GM18517 (cell line): ENCODE data around the gene HINFP.

Experiments
- ATAC-seq: cut with Tn5 transposase; IDR thresholded peaks from one replicate; pipeline ENCODE4 v1.9.1; 2021; ENCODE audit warnings: mild to moderate bottlenecking, moderate library complexity; ENCODE audit not compliant: unreplicated experiment

The HINFP gene

GRCh38 chr11:119121008-119121810 is at the start of gene HINFP:
HINFP (plus strand) TSS chr11:119121580; CDS start chr11:119126945, 5,365 bp downstream.
- peak; percentile 87 for ATAC-seq

GRCh38 chr11:119077839-119078238 is 43.5 kb upstream of the HINFP start:
- ATAC-seq: no peak

- no peak for ATAC-seq
These were observed 42.5 kb upstream of the HINFP start for GRCh38 chr11:119078675-119079420.

- no peak for ATAC-seq
These were observed 39.6 kb upstream of the HINFP start for GRCh38 chr11:119081682-119082260.

- ATAC-seq: peak; percentile 80
These were observed 36.5 kb upstream of the HINFP start, which contains the start of gene HMBS for GRCh38 chr11:119084663-119085436. HMBS (plus strand) TSS chr11:119084881; CDS start chr11:119085034, 153 bp downstream.

- ATAC-seq: peak; percentile 27
These were observed 35.9 kb upstream of the HINFP start for GRCh38 chr11:119085437-119085847.

- no peak for ATAC-seq
These were observed 34.3 kb upstream of the HINFP start for GRCh38 chr11:119087123-119087522.

- no peak for ATAC-seq
These were observed 33.6 kb upstream of the HINFP start for GRCh38 chr11:119087747-119088241.

- no peak for ATAC-seq
These were observed 33.0 kb upstream of the HINFP start for GRCh38 chr11:119088406-119088805.

GRCh38 chr11:119089319-119089718 is 32.1 kb upstream of the HINFP start:
- no peak for ATAC-seq

- no peak for ATAC-seq
These were observed 30.2 kb upstream of the HINFP start for GRCh38 chr11:119091178-119091577.

- no peak for ATAC-seq
These were observed 29.2 kb upstream of the HINFP start for GRCh38 chr11:119091966-119092879.

GRCh38 chr11:119092880-119093842 is 28.2 kb upstream of the HINFP start:
- ATAC-seq: no peak

- no peak for ATAC-seq
These were observed 27.2 kb upstream of the HINFP start for GRCh38 chr11:119093942-119094815.

GRCh38 chr11:119094816-119095065 is 26.6 kb upstream of the HINFP start:
- ATAC-seq: peak; percentile 29

GRCh38 chr11:119095066-119095880 is 26.1 kb upstream of the HINFP start:
- peak; percentile 70 for ATAC-seq

GRCh38 chr11:119099711-119100110 is 21.7 kb upstream of the HINFP start:
- no peak for ATAC-seq
